H9 (cell line): Measurements from ENCODE around the gene CAMK1G. TPM values are rescaled to one million over a fixed set of nuclear protein-coding genes. Genes with fewer than 3 reads are reported as not detected.

Experiments used
- DNase-seq: peaks from one replicate; pipeline ENCODE4 v3.0.0-alpha.2; 2017
- H2AFZ ChIP-seq: one replicate; pipeline ENCODE4 v1.6.1; 2013; ENCODE audit warnings: mild to moderate bottlenecking, low read length, control low read depth, moderate library complexity
- H2AK5ac ChIP-seq: 2 replicates; pipeline ENCODE4 v1.6.1; 2013; ENCODE audit warnings: low read length, control low read depth, mixed read lengths; ENCODE audit not compliant: insufficient read length
- H2BK120ac ChIP-seq: one replicate; pipeline ENCODE4 v1.6.1; 2013; ENCODE audit warnings: low read depth, mild to moderate bottlenecking, low read length, control low read depth, inconsistent platforms; ENCODE audit not compliant: poor library complexity, severe bottlenecking
- H2BK12ac ChIP-seq: 2 replicates; pipeline ENCODE4 v1.6.1; 2013; ENCODE audit warnings: low read length, control low read depth, mixed read lengths, low read depth; ENCODE audit not compliant: insufficient read length
- H2BK15ac ChIP-seq: 2 replicates; pipeline ENCODE4 v1.6.1; 2013; ENCODE audit warnings: low read depth, low read length, control low read depth
- H2BK20ac ChIP-seq: one replicate; pipeline ENCODE4 v1.6.1; 2013; ENCODE audit warnings: low read depth, mild to moderate bottlenecking, low read length, control low read depth, inconsistent platforms; ENCODE audit not compliant: poor library complexity, severe bottlenecking
- H2BK5ac ChIP-seq: 2 replicates; pipeline ENCODE4 v1.6.1; 2013; ENCODE audit warnings: low read length, control low read depth, mixed read lengths; ENCODE audit not compliant: insufficient read length
- H3K14ac ChIP-seq: 2 replicates; pipeline ENCODE4 v1.6.1; 2013; ENCODE audit warnings: low read length, control low read depth; ENCODE audit not compliant: insufficient read depth
- H3K18ac ChIP-seq: 2 replicates; pipeline ENCODE4 v1.6.1; 2013; ENCODE audit warnings: low read depth, mild to moderate bottlenecking, mixed read lengths, low read length, control low read depth; ENCODE audit not compliant: insufficient read length
- H3K23ac ChIP-seq: 2 replicates; pipeline ENCODE4 v1.6.1; 2013; ENCODE audit warnings: low read length, control low read depth, mixed read lengths, low read depth; ENCODE audit not compliant: insufficient read length
- H3K23me2 ChIP-seq: 2 replicates; pipeline ENCODE4 v1.6.1; 2013; ENCODE audit warnings: low read depth, mild to moderate bottlenecking, mixed read lengths, low read length, control low read depth; ENCODE audit not compliant: insufficient read length, poor library complexity, severe bottlenecking
- H3K27ac ChIP-seq: 2 replicates; pipeline ENCODE4 v1.5.1; 2013; ENCODE audit warnings: low read length, control low read depth, mixed read lengths, low read depth; ENCODE audit not compliant: insufficient read length
- H3K27me3 ChIP-seq: 2 replicates; pipeline ENCODE4 v1.6.1; 2013; ENCODE audit warnings: low read length, control low read depth, inconsistent platforms; ENCODE audit not compliant: insufficient read depth
- H3K4ac ChIP-seq: 2 replicates; pipeline ENCODE4 v1.6.1; 2013; ENCODE audit warnings: low read depth, mild to moderate bottlenecking, control low read depth, inconsistent platforms, low read length, moderate library complexity
- H3K4me1 ChIP-seq: 2 replicates; pipeline ENCODE4 v1.6.1; 2013; ENCODE audit warnings: low read length, control low read depth, inconsistent platforms; ENCODE audit not compliant: insufficient read depth
- H3K4me2 ChIP-seq: 2 replicates; pipeline ENCODE4 v1.6.1; 2013; ENCODE audit warnings: low read length, control low read depth, mixed read lengths; ENCODE audit not compliant: insufficient read length, insufficient read depth
- H3K56ac ChIP-seq: 2 replicates; pipeline ENCODE4 v1.6.1; 2013; ENCODE audit warnings: low read depth, mild to moderate bottlenecking, mixed read lengths, low read length, control low read depth; ENCODE audit not compliant: insufficient read length
- H3K79me1 ChIP-seq: 2 replicates; pipeline ENCODE4 v1.6.1; 2013; ENCODE audit warnings: low read depth, mild to moderate bottlenecking, moderate library complexity, low read length, control low read depth, inconsistent platforms; ENCODE audit not compliant: insufficient read depth, poor library complexity, severe bottlenecking
- H3K79me2 ChIP-seq: 2 replicates; pipeline ENCODE4 v1.6.1; 2013; ENCODE audit warnings: low read length, control low read depth, inconsistent platforms; ENCODE audit not compliant: insufficient read depth
- H3K9ac ChIP-seq: 2 replicates; pipeline ENCODE4 v1.6.1; 2013; ENCODE audit warnings: low read length, control low read depth, mixed read lengths; ENCODE audit not compliant: insufficient read length; ENCODE audit errors: extremely low read depth
- H3K9me3 ChIP-seq: one replicate; pipeline ENCODE4 v1.6.1; 2013; ENCODE audit warnings: low read depth, low read length, inconsistent platforms; ENCODE audit not compliant: control insufficient read depth
- H3T11ph ChIP-seq: one replicate; pipeline ENCODE4 v1.6.1; 2013; ENCODE audit warnings: mild to moderate bottlenecking, low read length, control low read depth, inconsistent platforms
- H4K20me1 ChIP-seq: one replicate; pipeline ENCODE4 v1.6.1; 2013; ENCODE audit not compliant: control insufficient read depth, insufficient read length, insufficient read depth
- H4K5ac ChIP-seq: 2 replicates; pipeline ENCODE4 v1.6.1; 2013; ENCODE audit warnings: low read depth, mild to moderate bottlenecking, mixed read lengths, low read length, control low read depth; ENCODE audit not compliant: insufficient read length
- H4K8ac ChIP-seq: replicated peaks from 2 replicates; pipeline ENCODE4 v1.6.1; 2013; ENCODE audit warnings: low read length, control low read depth, mixed read lengths, low read depth; ENCODE audit not compliant: insufficient read length
- H4K91ac ChIP-seq: 2 replicates; pipeline ENCODE4 v1.6.1; 2013; ENCODE audit warnings: low read depth, mild to moderate bottlenecking, moderate library complexity, mixed read lengths, low read length, control low read depth; ENCODE audit not compliant: insufficient read length
- H3K27ac Mint-ChIP-seq, 3 experiments: 2 replicates in 2 of 3; 3 replicates in 1 of 3; pipeline ENCODE4 v1.8.0; 2020 to 2021; ENCODE audit warnings: mixed read lengths in 3 of 3, mild to moderate bottlenecking in 1 of 3, moderate library complexity in 1 of 3
- H3K27me3 Mint-ChIP-seq: 2 replicates; pipeline ENCODE4 v1.8.0; 2021; ENCODE audit warnings: low read depth, mild to moderate bottlenecking, moderate library complexity, mixed read lengths
- H3K36me3 Mint-ChIP-seq, 3 experiments: 2 replicates in 2 of 3; 3 replicates in 1 of 3; pipeline ENCODE4 v1.8.0; 2020 to 2021; ENCODE audit warnings: low read depth in 3 of 3, mixed read lengths in 3 of 3; ENCODE audit not compliant: insufficient read depth in 1 of 3
- H3K4me1 Mint-ChIP-seq, 2 experiments: 2 replicates each; pipeline ENCODE4 v1.8.0; 2020; ENCODE audit warnings: mixed read lengths in 2 of 2
- H3K4me3 Mint-ChIP-seq, 2 experiments: 2 replicates in 1 of 2; 3 replicates in 1 of 2; pipeline ENCODE4 v1.8.0; 2020 to 2021; ENCODE audit warnings: mild to moderate bottlenecking in 2 of 2, mixed read lengths in 2 of 2, moderate library complexity in 1 of 2
- H3K9me3 Mint-ChIP-seq, 2 experiments: 2 replicates in 1 of 2; 3 replicates in 1 of 2; pipeline ENCODE4 v1.8.0; 2020; ENCODE audit warnings: mild to moderate bottlenecking in 2 of 2, mixed read lengths in 2 of 2, moderate library complexity in 1 of 2
- CTCF ChIP-seq: fragments of 200-600 bp; sonication (generic); conservative IDR thresholded peaks from 3 replicates; pipeline ENCODE4 v1.8.0; 2021; ENCODE audit warnings: antibody characterized with exemption, mild to moderate bottlenecking
- WGBS: extraction: QIAGEN DNeasy Blood & Tissue Kit; methylation state at CpG from one replicate; pipeline ENCODE4 v1.1.7; 2013; ENCODE audit warnings: missing lambda C conversion rate, low lambda C conversion rate, mixed read lengths; ENCODE audit not compliant: insufficient read length; ENCODE audit errors: extremely low coverage; 5-methylcytosine and 5-hydroxymethylcytosine counted together
- total RNA-seq: library from RNA; stranded (reverse); gene quantifications from 2 replicates; pipeline ENCODE4 v1.2.1, GENCODE V29; 2021

Gene CAMK1G
- total RNA-seq, 1 experiment from 2014 or later: 0.28 TPM

DNA sequence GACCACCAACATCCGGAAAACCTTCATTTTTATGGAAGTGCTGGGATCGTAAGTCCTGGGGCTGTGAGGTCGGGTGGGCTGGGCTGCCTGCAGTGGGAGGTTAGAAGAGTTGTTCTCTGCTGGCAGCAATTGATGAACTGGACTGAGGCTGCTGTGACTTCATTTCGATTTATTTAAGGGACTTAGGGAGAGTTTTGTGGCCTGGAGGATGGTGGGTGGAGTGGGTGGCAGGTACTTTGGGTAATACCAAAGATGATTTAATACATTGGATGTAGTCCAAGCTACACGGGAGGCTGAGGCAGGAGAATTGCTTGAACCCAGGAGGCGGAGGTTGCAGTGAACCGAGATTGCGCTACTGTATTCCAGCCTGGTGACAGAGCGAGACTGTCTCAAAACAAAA is 11.5 kb downstream of the CAMK1G start:
- H3K14ac ChIP-seq: no peak overlapping the region
- no peak overlapping the region for H2BK5ac ChIP-seq
- H3K27me3 ChIP-seq: no peaks in the 10 kb centered on the region; the same call in 1 of the 2 replicates
- H3K4ac ChIP-seq: no peak overlapping the region
- H3K79me2 ChIP-seq: no peaks in the 10 kb centered on the region
- H4K20me1 ChIP-seq: no peaks in the 10 kb centered on the region
- Mint-ChIP-seq H3K36me3 (no peaks in the 10 kb centered on the region), H3K27me3 (peaks cover 28% of the 10 kb centered on the region), H3K4me3 (no peak overlapping the region), H3K9me3 (no peaks in the 10 kb centered on the region), H3K4me1 (peaks cover 2 to 7% of the 10 kb centered on the region in 2 experiments; a peak in 3 of 4 replicates), H3K27ac (no peak overlapping the region)
- DNase-seq: no peak
- no peak overlapping the region for H3T11ph ChIP-seq
- H3K4me1 ChIP-seq: no peaks in the 10 kb centered on the region
- no peak overlapping the region for H3K9ac ChIP-seq
- H4K5ac ChIP-seq: no peak overlapping the region
- no CpG with 5 or more reads among the region's 9 CpGs for WGBS
- no peak overlapping the region for H2BK120ac ChIP-seq
- H3K4me2 ChIP-seq: no peak overlapping the region
- no peaks in the 10 kb centered on the region for H3K23me2 ChIP-seq
- no peak overlapping the region for H2AK5ac ChIP-seq
- no peak overlapping the region for H3K56ac ChIP-seq
- no peak overlapping the region for H4K8ac ChIP-seq
- H3K18ac ChIP-seq: no peak overlapping the region
- H2BK20ac ChIP-seq: no peak overlapping the region
- no peak overlapping the region for H3K27ac ChIP-seq
- H2BK12ac ChIP-seq: no peak overlapping the region
- H2AFZ ChIP-seq: no peak overlapping the region
- no peaks in the 10 kb centered on the region for H3K9me3 ChIP-seq
- no peak overlapping the region for H4K91ac ChIP-seq
- no peak for TF ChIP-seq CTCF
- H3K23ac ChIP-seq: no peak overlapping the region
- H3K79me1 ChIP-seq: no peaks in the 10 kb centered on the region
- H2BK15ac ChIP-seq: no peak overlapping the region
